Measurements from ENCODE around the gene INTS1.

The INTS1 gene

GRCh38 chr7:1548438-1548831, 44.2 kb upstream of the INTS1 start:
- TF ChIP-seq RAD21 (IDR thresholded peaks at IDR 0.05; ENCODE audit: low read depth), result 0 out of 2 replicates have a peak, but pooled peaks have one; percentile 13
- TF ChIP-seq EP300 (IDR thresholded peaks at IDR 0.05; ENCODE audit: borderline replicate concordance), result no peak

DNA sequence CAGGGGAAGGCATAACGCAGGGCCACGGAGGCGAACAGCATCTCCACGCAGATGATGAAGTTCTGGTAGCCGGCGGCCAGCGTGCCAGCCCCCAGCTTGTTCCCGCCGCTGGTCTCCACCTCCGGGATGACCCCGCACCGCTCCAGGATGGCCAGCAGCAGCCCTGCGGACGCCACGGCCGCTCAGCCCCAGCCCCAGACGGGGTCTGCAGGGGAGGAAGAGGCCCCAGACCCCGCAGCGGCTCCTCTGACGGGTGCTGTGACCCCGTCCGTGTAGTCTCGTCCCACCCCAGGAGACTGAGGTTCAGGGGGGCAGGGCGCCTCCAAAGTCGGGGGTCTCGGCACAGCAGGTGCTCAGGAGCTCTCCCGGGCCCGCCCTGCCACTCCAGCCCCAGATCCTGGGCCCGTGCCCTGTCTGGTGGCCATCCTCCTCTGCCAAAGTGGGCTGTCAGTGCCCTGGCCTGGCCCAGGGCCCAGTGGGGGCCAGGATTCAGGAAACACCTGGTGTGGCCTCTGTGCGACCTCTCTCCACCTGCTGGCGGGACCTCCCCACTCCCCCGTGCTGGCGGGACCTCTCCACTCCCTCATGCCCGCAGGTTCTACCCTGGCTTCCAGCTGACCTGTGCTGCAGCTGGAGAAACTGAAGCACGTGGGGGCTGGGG, 43.7 kb upstream of the INTS1 start:
- TF ChIP-seq TCF12 (IDR thresholded peaks at IDR 0.05; ENCODE audit: low read depth) (no peak), ZBTB7A (IDR thresholded peaks at IDR 0.05; ENCODE audit: low read depth) (0 out of 2 replicates have a peak, but pooled peaks have one; percentile 52)

- TF ChIP-seq RAD21 (IDR thresholded peaks at IDR 0.05; ENCODE audit: low read depth), result no peak
- no peak for TF ChIP-seq ZBTB7A (IDR thresholded peaks at IDR 0.05; ENCODE audit: low read depth)
- TF ChIP-seq FOXM1 (IDR thresholded peaks at IDR 0.05; ENCODE audit: borderline replicate concordance, low read depth), result no peak
- no peak for TF ChIP-seq TAF1 (IDR thresholded peaks at IDR 0.05; ENCODE audit: low read depth)
- TF ChIP-seq, protein P1, sequence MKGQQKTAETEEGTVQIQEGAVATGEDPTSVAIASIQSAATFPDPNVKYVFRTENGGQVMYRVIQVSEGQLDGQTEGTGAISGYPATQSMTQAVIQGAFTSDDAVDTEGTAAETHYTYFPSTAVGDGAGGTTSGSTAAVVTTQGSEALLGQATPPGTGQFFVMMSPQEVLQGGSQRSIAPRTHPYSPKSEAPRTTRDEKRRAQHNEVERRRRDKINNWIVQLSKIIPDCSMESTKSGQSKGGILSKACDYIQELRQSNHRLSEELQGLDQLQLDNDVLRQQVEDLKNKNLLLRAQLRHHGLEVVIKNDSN (IDR thresholded peaks at IDR 0.05), result no peak
- TF ChIP-seq TEAD4 (IDR thresholded peaks at IDR 0.05), result no peak
- TF ChIP-seq EGR1 (IDR thresholded peaks at IDR 0.05), result no peak
- TF ChIP-seq CEBPB (IDR thresholded peaks at IDR 0.05), result no peak
- no peak for TF ChIP-seq NFIC (IDR thresholded peaks at IDR 0.05)
- TF ChIP-seq TCF12 (IDR thresholded peaks at IDR 0.05; ENCODE audit: low read depth), result no peak
- no peak for TF ChIP-seq MAX (IDR thresholded peaks at IDR 0.05)
- no peak for TF ChIP-seq EP300 (IDR thresholded peaks at IDR 0.05; ENCODE audit: borderline replicate concordance)
- TF ChIP-seq YY1 (IDR thresholded peaks at IDR 0.05; ENCODE audit: low read depth), result no peak
- TF ChIP-seq CREB1 (IDR thresholded peaks at IDR 0.05; ENCODE audit: low read depth), result no peak
- no peak for TF ChIP-seq REST (IDR thresholded peaks at IDR 0.05; ENCODE audit: low read depth)
Measured at GRCh38 chr7:1546909-1547776, 43.0 kb upstream of the INTS1 start.

DNA sequence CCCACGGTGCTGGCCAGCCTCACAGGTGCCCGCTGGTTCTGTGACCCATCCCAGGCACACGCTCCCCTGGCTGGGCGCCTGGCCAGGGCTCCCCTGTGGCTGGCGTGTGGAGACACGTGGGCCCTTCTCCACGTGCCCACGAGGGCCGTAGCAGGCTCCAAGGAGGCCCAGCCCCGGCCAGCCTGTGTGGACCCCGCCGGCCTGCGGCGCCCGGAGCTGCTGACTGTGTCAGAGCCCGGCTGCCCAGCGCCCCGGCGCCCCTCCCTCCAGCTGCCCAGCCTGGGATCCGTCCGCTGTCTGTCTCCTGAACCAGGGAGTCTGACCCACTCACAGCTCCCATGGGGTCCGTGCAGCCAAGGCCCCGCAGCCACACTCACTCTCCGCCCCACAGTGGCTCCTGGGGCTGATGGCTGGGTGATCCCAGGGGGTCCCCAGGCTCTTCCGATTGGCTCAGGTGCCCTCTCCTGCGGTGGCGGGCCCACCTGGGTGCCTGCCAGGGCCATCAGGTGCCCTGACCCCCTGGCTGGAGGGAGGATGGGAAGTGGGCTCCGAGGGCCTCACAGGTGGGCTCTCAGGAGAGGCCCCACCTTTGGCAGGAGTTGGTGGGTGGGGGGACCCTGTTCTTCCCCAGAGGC, 42.2 kb upstream of the INTS1 start:
- no peak for TF ChIP-seq TCF12 (IDR thresholded peaks at IDR 0.05; ENCODE audit: low read depth)
- TF ChIP-seq RAD21 (IDR thresholded peaks at IDR 0.05; ENCODE audit: low read depth), result no peak
- TF ChIP-seq EGR1 (IDR thresholded peaks at IDR 0.05), result no peak
- TF ChIP-seq NFIC (IDR thresholded peaks at IDR 0.05), result no peak

- TF ChIP-seq TCF12 (IDR thresholded peaks at IDR 0.05; ENCODE audit: low read depth) (no peak), FOXM1 (IDR thresholded peaks at IDR 0.05; ENCODE audit: borderline replicate concordance, low read depth) (no peak), MAX (IDR thresholded peaks at IDR 0.05) (no peak), REST (IDR thresholded peaks at IDR 0.05; ENCODE audit: low read depth) (no peak), EP300 (IDR thresholded peaks at IDR 0.05; ENCODE audit: borderline replicate concordance) (no peak), CREB1 (IDR thresholded peaks at IDR 0.05; ENCODE audit: low read depth) (no peak), RAD21 (IDR thresholded peaks at IDR 0.05; ENCODE audit: low read depth) (peak; percentile 5; the same call in 1 of the 2 replicates)
Measured at GRCh38 chr7:1545417-1546246, 41.4 kb upstream of the INTS1 start.
